Measurements from ENCODE around the gene STEEP1.

STEEP1 gene

GRCh38 chrX:119573222-119573621 is 8.0 kb upstream of the STEEP1 start:
- peak overlapping the region; percentile 74 for H3K4me3 ChIP-seq (ENCODE audit: low read depth, low read length)
- DNase-seq (ENCODE audit: low read depth), result no peak
- TF ChIP-seq CTCF (IDR thresholded peaks at IDR 0.05; ENCODE audit: insufficient read depth, low read depth, low read length, missing control alignments), result no peak

DNA sequence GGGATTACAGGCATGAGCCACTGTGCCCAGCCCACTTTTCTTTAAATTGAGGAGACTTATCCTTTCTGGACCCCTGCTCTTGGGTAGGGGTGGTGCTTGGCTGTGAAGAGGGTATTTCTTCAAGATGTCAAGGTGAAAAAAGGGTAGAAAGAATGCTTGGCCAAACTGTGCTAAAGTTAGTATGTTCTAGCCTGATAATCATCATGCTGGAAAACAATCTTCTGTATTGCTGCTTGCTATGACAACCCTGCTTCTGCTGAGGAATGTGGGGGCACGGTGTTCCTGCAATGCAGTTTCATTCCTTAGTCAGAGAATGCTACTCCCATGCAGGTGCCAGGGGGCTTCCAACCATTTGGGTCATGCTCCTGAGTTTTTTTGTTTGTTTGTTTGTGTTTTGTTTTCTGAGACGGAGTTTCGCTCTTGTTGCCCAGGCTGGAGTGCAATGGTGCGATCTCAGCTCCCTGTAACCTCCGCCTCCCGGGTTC is 5.2 kb upstream of the STEEP1 start:
- H3K4me3 ChIP-seq (ENCODE audit: low read depth, low read length), result no peak overlapping the region
- no peak for TF ChIP-seq CTCF (IDR thresholded peaks at IDR 0.05; ENCODE audit: insufficient read depth, low read depth, low read length, missing control alignments)
- DNase-seq (ENCODE audit: low read depth), result no peak

GRCh38 chrX:119552508-119552907 is 12.7 kb downstream of the STEEP1 start:
- TF ChIP-seq CTCF (IDR thresholded peaks at IDR 0.05; ENCODE audit: insufficient read depth, low read depth, low read length, missing control alignments), result no peak
- DNase-seq (ENCODE audit: low read depth), result no peak
- H3K4me3 ChIP-seq (ENCODE audit: low read depth, low read length), result no peak overlapping the region

DNA sequence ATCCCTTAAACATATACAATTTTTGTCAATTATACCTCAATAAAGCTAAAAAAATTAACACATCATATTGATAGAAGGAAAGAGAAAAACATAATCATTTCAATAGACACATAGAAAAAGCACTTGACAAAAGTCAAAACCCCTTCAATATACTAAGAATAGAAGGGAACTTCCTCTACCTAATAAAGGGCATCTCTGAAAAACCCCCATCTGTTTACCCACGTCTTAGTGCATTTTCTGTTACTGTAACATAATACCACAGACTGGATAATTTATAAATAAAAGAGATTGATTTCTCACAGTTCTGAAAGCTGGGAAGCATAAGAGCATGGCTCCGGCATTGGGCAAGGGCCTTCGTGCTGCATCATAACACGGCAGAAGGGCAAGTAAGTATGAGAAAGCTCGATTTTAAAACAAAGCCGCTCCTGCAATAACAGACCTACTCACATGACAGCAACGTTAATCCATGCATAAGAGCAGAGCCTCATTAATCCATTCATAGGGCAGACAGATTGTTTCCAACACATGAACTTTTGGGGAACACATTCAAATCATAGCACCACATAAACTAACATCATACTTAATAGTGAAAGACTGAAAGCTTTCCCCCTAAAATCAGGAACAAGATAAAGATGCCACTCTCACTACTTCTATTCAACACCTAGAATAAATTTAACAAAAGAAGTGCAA is 15.7 kb downstream of the STEEP1 start:
- peak; percentile 9 for DNase-seq (ENCODE audit: low read depth)
- H3K4me3 ChIP-seq (ENCODE audit: low read depth, low read length), result peak overlapping the region; percentile 28
- no peak for TF ChIP-seq CTCF (IDR thresholded peaks at IDR 0.05; ENCODE audit: insufficient read depth, low read depth, low read length, missing control alignments)

DNA sequence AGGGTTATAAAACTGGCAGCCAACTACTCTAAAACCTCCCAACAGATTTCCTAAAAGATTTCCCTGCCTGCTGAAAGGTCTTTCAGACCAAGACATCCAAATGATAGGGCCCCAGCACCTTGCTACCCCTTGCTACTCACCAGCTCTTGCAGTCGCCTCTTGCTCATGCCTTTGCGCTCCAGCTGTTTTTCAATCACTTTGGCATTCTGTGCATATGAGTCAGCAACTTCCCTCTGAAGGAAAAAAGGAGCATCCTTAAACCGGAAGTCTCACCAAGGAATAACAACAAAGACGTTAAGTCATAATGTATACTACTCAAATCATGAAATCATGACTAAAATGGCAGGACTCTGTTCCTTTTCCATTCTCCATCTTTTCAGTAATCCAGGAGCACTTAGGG is 24.0 kb downstream of the STEEP1 start:
- TF ChIP-seq CTCF (IDR thresholded peaks at IDR 0.05; ENCODE audit: insufficient read depth, low read depth, low read length, missing control alignments), result no peak
- DNase-seq (ENCODE audit: low read depth), result no peak

GRCh38 chrX:119539872-119540271 is 25.3 kb downstream of the STEEP1 start:
- H3K4me3 ChIP-seq (ENCODE audit: low read depth, low read length), result no peak overlapping the region
- peak; percentile 6 for TF ChIP-seq CTCF (IDR thresholded peaks at IDR 0.05; ENCODE audit: insufficient read depth, low read depth, low read length, missing control alignments)
- DNase-seq (ENCODE audit: low read depth), result no peak

More for the DNA sequence above, 24.0 kb downstream of the STEEP1 start:
- no peak overlapping the region for H3K4me3 ChIP-seq (ENCODE audit: low read depth, low read length)

DNA sequence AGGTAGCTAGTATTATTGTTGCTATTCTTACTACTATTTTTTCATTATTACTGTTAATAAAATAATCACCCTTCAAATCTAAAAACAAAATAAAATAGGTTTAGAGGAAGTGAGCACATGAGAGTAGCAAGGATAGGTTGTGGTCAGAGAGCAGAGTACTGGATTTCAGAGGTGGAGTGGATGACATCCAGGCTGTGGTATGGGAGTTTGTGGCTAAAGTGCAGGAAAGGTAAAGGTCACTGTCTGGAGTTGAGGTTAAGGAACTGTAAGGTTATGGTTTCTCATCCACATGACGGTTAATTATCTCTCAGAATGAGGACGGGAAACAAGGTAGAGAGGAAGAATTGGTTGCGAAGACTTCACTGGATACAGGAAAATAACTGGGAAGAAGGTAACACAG is 27.7 kb downstream of the STEEP1 start:
- no peak for DNase-seq (ENCODE audit: low read depth)
- H3K4me3 ChIP-seq (ENCODE audit: low read depth, low read length), result no peak overlapping the region
- TF ChIP-seq CTCF (IDR thresholded peaks at IDR 0.05; ENCODE audit: insufficient read depth, low read depth, low read length, missing control alignments), result no peak

All from GM12865 (cell line).